ENCODE measurements around the gene AGBL1. TPM values are rescaled to one million over a fixed set of nuclear protein-coding genes. Genes with fewer than 3 reads are reported as not detected.

AGBL1 gene
- total RNA-seq, 1 experiment from 2014 or later, result not detected

DNA sequence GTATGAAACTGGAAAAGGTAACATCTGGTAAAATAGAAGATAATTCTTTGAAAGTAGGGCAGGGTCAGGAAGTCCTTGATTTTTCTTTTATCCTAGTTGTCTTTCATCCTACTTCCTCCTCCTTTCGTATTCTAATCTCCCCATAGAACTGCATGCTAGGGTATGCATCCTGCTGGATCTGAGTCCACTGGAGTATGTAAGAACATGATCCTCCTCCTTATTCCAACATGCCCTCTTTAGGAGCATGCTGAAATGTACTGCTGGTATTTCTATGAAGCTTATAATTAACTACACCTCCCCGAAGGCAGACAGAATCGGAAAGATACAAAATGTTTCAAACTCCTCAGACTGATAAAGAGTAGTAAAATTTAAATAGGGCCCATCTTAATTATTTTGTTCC lies 493.8 kb downstream of the AGBL1 start:
- intact Hi-C loops (cut with micrococcal nuclease; ENCODE audit: unreplicated experiment), result no loop called here

DNA sequence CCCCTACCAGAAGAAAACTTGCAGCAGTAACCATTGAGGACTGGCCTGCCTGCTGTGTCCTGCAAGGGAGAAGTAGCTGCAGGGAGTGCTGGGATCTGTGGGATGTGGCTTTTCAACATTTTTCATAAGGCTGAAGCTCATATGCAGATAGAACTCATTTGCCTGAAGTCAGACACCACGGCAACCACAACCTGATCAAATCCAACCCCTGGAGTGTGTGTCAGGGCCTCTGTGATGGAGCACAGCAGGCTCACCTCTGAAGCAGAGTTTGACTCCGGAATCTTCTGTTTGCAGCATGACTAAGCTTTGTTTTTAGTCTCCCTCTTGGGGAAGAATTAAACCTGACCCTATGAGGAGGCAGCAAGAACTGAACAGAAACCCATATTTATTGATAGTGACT lies 508.7 kb downstream of the AGBL1 start:
- intact Hi-C loops (cut with micrococcal nuclease; ENCODE audit: unreplicated experiment), result no loop called here
- no peak overlapping the region for H2AFZ ChIP-seq
- no peaks in the 10 kb centered on the region for H3K4me1 ChIP-seq (replicated peaks; ENCODE audit: insufficient read depth)
- ChIA-PET CTCF (no interaction called here), POLR2A (ENCODE audit: unreplicated experiment) (no interaction called here)
- DNase-seq, result no peak
- H3K9me2 ChIP-seq (ENCODE audit: insufficient read depth), result no peaks in the 10 kb centered on the region
- BruUV-seq (replicated peaks), result no TSS peak
- no peaks in the 10 kb centered on the region for H3K79me2 ChIP-seq (ENCODE audit: low read depth)
- H3K9me3 ChIP-seq (ENCODE audit: insufficient read depth, low read depth), result no peaks in the 10 kb centered on the region
- H3K36me3 ChIP-seq (ENCODE audit: low read depth), result no peaks in the 10 kb centered on the region
- H3F3A ChIP-seq (ENCODE audit: insufficient read depth, low read depth), result no peaks in the 10 kb centered on the region
- no peak overlapping the region for H3K4me3 ChIP-seq
- no peak overlapping the region for H3K27ac ChIP-seq
- no peak overlapping the region for H3K4me2 ChIP-seq
- no peaks in the 10 kb centered on the region for H3K27me3 ChIP-seq (ENCODE audit: insufficient read depth, low read depth)
- TF ChIP-seq, protein P1, sequence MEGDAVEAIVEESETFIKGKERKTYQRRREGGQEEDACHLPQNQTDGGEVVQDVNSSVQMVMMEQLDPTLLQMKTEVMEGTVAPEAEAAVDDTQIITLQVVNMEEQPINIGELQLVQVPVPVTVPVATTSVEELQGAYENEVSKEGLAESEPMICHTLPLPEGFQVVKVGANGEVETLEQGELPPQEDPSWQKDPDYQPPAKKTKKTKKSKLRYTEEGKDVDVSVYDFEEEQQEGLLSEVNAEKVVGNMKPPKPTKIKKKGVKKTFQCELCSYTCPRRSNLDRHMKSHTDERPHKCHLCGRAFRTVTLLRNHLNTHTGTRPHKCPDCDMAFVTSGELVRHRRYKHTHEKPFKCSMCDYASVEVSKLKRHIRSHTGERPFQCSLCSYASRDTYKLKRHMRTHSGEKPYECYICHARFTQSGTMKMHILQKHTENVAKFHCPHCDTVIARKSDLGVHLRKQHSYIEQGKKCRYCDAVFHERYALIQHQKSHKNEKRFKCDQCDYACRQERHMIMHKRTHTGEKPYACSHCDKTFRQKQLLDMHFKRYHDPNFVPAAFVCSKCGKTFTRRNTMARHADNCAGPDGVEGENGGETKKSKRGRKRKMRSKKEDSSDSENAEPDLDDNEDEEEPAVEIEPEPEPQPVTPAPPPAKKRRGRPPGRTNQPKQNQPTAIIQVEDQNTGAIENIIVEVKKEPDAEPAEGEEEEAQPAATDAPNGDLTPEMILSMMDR (conservative IDR thresholded peaks at IDR 0.05), result no peak
- no peak for TF ChIP-seq EZH2 (IDR thresholded peaks at IDR 0.05; ENCODE audit: low read depth)
- H4K20me1 ChIP-seq (ENCODE audit: insufficient read depth), result no peaks in the 10 kb centered on the region

More for the DNA sequence above, 493.8 kb downstream of the AGBL1 start:
- H3K9me2 ChIP-seq (ENCODE audit: insufficient read depth), result no peaks in the 10 kb centered on the region
- H3F3A ChIP-seq (ENCODE audit: insufficient read depth, low read depth), result no peaks in the 10 kb centered on the region
- H3K4me3 ChIP-seq, result no peak overlapping the region
- no peaks in the 10 kb centered on the region for H3K79me2 ChIP-seq (ENCODE audit: low read depth)
- H2AFZ ChIP-seq, result no peak overlapping the region
- H3K36me3 ChIP-seq (ENCODE audit: low read depth), result no peaks in the 10 kb centered on the region
- H3K9me3 ChIP-seq (ENCODE audit: insufficient read depth, low read depth), result no peaks in the 10 kb centered on the region
- TF ChIP-seq, protein P1 (conservative IDR thresholded peaks at IDR 0.05), result no peak
- no peak for TF ChIP-seq EZH2 (IDR thresholded peaks at IDR 0.05; ENCODE audit: low read depth)
- no peak overlapping the region for H3K4me2 ChIP-seq
- H3K4me1 ChIP-seq (replicated peaks; ENCODE audit: insufficient read depth), result no peaks in the 10 kb centered on the region
- ChIA-PET CTCF (no interaction called here), POLR2A (ENCODE audit: unreplicated experiment) (no interaction called here)
- no peaks in the 10 kb centered on the region for H4K20me1 ChIP-seq (ENCODE audit: insufficient read depth)
- no peak for DNase-seq
- no TSS peak for BruUV-seq (replicated peaks)
- H3K27ac ChIP-seq, result no peak overlapping the region
- H3K27me3 ChIP-seq (ENCODE audit: insufficient read depth, low read depth), result peaks cover 5% of the 10 kb centered on the region; the same call in 1 of the 2 replicates

DNA sequence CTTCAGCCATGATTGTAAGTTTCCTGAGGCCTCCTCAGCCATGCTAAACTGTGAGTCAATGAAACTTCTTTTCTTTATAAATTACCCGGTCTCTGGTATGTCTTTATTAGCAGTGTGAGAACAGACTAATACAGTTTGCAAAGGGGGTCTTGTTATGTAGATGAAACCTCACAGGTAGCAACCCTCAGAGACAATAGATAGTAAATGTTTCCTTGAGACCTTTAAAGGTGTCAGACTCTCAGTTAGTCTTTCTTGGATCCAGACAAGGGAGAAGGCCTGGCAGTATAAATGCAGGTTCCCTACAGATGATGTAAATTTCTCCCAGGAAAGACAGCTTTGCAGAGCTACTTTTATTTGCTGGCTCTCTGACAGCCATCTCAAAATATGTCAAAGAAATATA lies 510.8 kb downstream of the AGBL1 start:
- no peak overlapping the region for H3K4me2 ChIP-seq
- H3K9me3 ChIP-seq (ENCODE audit: insufficient read depth, low read depth), result no peaks in the 10 kb centered on the region
- no peaks in the 10 kb centered on the region for H3K79me2 ChIP-seq (ENCODE audit: low read depth)
- TF ChIP-seq, protein P1 (conservative IDR thresholded peaks at IDR 0.05), result no peak
- TF ChIP-seq EZH2 (IDR thresholded peaks at IDR 0.05; ENCODE audit: low read depth), result no peak
- no peaks in the 10 kb centered on the region for H3K9me2 ChIP-seq (ENCODE audit: insufficient read depth)
- H3K4me1 ChIP-seq (replicated peaks; ENCODE audit: insufficient read depth), result no peaks in the 10 kb centered on the region
- H4K20me1 ChIP-seq (ENCODE audit: insufficient read depth), result no peaks in the 10 kb centered on the region
- H3F3A ChIP-seq (ENCODE audit: insufficient read depth, low read depth), result no peaks in the 10 kb centered on the region
- ChIA-PET POLR2A (ENCODE audit: unreplicated experiment) (no interaction called here), CTCF (no interaction called here)
- no peak overlapping the region for H3K4me3 ChIP-seq
- no peaks in the 10 kb centered on the region for H3K36me3 ChIP-seq (ENCODE audit: low read depth)
- H3K27ac ChIP-seq, result no peak overlapping the region
- no peaks in the 10 kb centered on the region for H3K27me3 ChIP-seq (ENCODE audit: insufficient read depth, low read depth)
- intact Hi-C loops (cut with micrococcal nuclease; ENCODE audit: unreplicated experiment), result no loop called here
- no peak for DNase-seq
- BruUV-seq (replicated peaks), result no TSS peak
- no peak overlapping the region for H2AFZ ChIP-seq

All from PC-9 (cell line).